Neural crest cell (in vitro differentiated cells): Measurements from ENCODE around the gene SBK2. TPM values are rescaled to one million over a fixed set of nuclear protein-coding genes. Genes with fewer than 3 reads are reported as not detected.

Source experiments
- DNase-seq: peaks from one replicate; pipeline ENCODE4 v3.0.0; 2021; ENCODE audit warnings: low read depth, mixed read lengths, low spot score
- H3K27ac Mint-ChIP-seq: one replicate; pipeline ENCODE4 v1.8.0; 2021; ENCODE audit warnings: mild to moderate bottlenecking, mixed read lengths; ENCODE audit not compliant: unreplicated experiment
- H3K27me3 Mint-ChIP-seq: 2 replicates; pipeline ENCODE4 v1.8.0; 2021; ENCODE audit warnings: low read depth, mild to moderate bottlenecking, mixed read lengths
- H3K36me3 Mint-ChIP-seq: 2 replicates; pipeline ENCODE4 v1.8.0; 2021; ENCODE audit warnings: low read depth, mild to moderate bottlenecking, mixed read lengths
- H3K4me1 Mint-ChIP-seq: 2 replicates; pipeline ENCODE4 v1.8.0; 2021; ENCODE audit warnings: mixed read lengths
- H3K4me3 Mint-ChIP-seq: one replicate; pipeline ENCODE4 v1.8.0; 2021; ENCODE audit warnings: mild to moderate bottlenecking, mixed read lengths
- H3K9me3 Mint-ChIP-seq: 2 replicates; pipeline ENCODE4 v1.8.0; 2021; ENCODE audit warnings: mixed read lengths
- total RNA-seq: library from RNA; stranded (reverse); gene quantifications from 2 replicates; pipeline ENCODE4 v1.2.1, GENCODE V29; 2021
- TF ChIP-seq, protein P1 (sequence below): fragments of 200-600 bp; sonication (generic); conservative IDR thresholded peaks from 2 replicates; pipeline ENCODE4 v1.5.0; 2021; ENCODE audit warnings: antibody characterized with exemption, mild to moderate bottlenecking

The SBK2 gene
- total RNA-seq, 1 donor from 2014 or later = not detected

DNA sequence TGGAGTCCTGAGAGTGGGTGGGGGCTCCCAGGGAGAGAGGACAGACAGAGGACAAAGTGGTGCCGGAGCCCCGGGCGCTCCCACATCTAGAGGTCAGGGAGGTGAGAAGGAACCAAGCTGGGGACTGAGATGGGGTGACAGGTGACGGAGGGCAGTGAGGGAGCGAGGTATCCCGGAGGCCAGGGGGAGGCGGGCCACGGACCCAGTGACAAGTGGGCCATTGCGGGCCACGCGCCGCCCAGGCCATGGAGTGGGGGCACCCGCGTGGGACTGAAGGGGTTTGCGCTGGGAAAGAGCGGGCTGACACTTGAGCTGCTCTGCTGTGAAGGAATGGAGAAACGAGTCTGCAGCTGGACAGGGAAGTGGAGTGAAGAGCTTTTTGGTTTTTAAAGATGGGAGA, 57.9 kb downstream of the SBK2 start:
- H3K36me3 Mint-ChIP-seq = no peaks in the 10 kb centered on the region
- TF ChIP-seq, protein P1, sequence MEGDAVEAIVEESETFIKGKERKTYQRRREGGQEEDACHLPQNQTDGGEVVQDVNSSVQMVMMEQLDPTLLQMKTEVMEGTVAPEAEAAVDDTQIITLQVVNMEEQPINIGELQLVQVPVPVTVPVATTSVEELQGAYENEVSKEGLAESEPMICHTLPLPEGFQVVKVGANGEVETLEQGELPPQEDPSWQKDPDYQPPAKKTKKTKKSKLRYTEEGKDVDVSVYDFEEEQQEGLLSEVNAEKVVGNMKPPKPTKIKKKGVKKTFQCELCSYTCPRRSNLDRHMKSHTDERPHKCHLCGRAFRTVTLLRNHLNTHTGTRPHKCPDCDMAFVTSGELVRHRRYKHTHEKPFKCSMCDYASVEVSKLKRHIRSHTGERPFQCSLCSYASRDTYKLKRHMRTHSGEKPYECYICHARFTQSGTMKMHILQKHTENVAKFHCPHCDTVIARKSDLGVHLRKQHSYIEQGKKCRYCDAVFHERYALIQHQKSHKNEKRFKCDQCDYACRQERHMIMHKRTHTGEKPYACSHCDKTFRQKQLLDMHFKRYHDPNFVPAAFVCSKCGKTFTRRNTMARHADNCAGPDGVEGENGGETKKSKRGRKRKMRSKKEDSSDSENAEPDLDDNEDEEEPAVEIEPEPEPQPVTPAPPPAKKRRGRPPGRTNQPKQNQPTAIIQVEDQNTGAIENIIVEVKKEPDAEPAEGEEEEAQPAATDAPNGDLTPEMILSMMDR = no peak
- peaks cover 37% of the 10 kb centered on the region for H3K4me1 Mint-ChIP-seq
- DNase-seq = no peak
- peak overlapping the region; percentile 78 for H3K27ac Mint-ChIP-seq
- H3K4me3 Mint-ChIP-seq = peak overlapping the region; percentile 99
- H3K9me3 Mint-ChIP-seq = no peaks in the 10 kb centered on the region
- H3K27me3 Mint-ChIP-seq = peaks cover 4% of the 10 kb centered on the region

Other genes starting within 250 kb of the SBK2 start
- gene TMEM150B, start 211.8 kb downstream of the SBK2 start, total RNA-seq = not detected in 2 replicates
- gene KMT5C, start 197.3 kb downstream of the SBK2 start, total RNA-seq = 32.9 and 35.2 TPM in 2 replicates
- 0.16 TPM in 1 of 2 replicates, not detected in the other for gene COX6B2, start 182.4 kb downstream of the SBK2 start, total RNA-seq
- not detected in 2 replicates for gene GARIN5B, start 173.9 kb downstream of the SBK2 start, total RNA-seq
- 0.56 and 0.59 TPM in 2 replicates for gene IL11, start 166.7 kb downstream of the SBK2 start, total RNA-seq
- not detected in 2 replicates for gene TMEM190, start 160.3 kb downstream of the SBK2 start, total RNA-seq
- 0.40 and 0.71 TPM in 2 replicates for gene TMEM238, start 152.8 kb downstream of the SBK2 start, total RNA-seq
- gene RPL28, start 151.2 kb downstream of the SBK2 start, total RNA-seq = 1,888 and 1,936 TPM in 2 replicates
- gene UBE2S, start 129.3 kb downstream of the SBK2 start, total RNA-seq = 243 and 269 TPM in 2 replicates
- 0.54 and 0.59 TPM in 2 replicates for gene SHISA7, start 93.8 kb downstream of the SBK2 start, total RNA-seq
- 34.3 and 36.7 TPM in 2 replicates for gene ISOC2, start 75.5 kb downstream of the SBK2 start, total RNA-seq
- not detected in 2 replicates for gene C19orf85, start 72.4 kb downstream of the SBK2 start, total RNA-seq
- gene ZNF628, start 60.5 kb downstream of the SBK2 start, total RNA-seq = 14.8 and 15.0 TPM in 2 replicates
- gene NAT14, start 51.9 kb downstream of the SBK2 start, total RNA-seq = 81.1 and 87.9 TPM in 2 replicates
- 1.3 and 1.5 TPM in 2 replicates for gene SSC5D, start 48.7 kb downstream of the SBK2 start, total RNA-seq
- 0.39 and 0.68 TPM in 2 replicates for gene SBK3, start 8.4 kb upstream of the SBK2 start, total RNA-seq
- gene ZNF579, start 43.7 kb upstream of the SBK2 start, total RNA-seq = 28.2 and 29.1 TPM in 2 replicates
- 31.6 and 31.8 TPM in 2 replicates for gene FIZ1, start 62.4 kb upstream of the SBK2 start, total RNA-seq
- 6.1 and 6.7 TPM in 2 replicates for gene ZNF524, start 63.2 kb upstream of the SBK2 start, total RNA-seq
- 20.3 TPM in 2 replicates for gene ZNF865, start 68.5 kb upstream of the SBK2 start, total RNA-seq
- 11.0 and 12.4 TPM in 2 replicates for gene ZNF784, start 87.4 kb upstream of the SBK2 start, total RNA-seq
- 39.1 and 41.8 TPM in 2 replicates for gene ZNF580, start 103.9 kb upstream of the SBK2 start, total RNA-seq
- gene ZNF581, start 106.5 kb upstream of the SBK2 start, total RNA-seq = 40.8 and 41.9 TPM in 2 replicates
- gene CCDC106, start 111.1 kb upstream of the SBK2 start, total RNA-seq = 18.7 and 18.9 TPM in 2 replicates
- 342 and 365 TPM in 2 replicates for gene U2AF2, start 117.9 kb upstream of the SBK2 start, total RNA-seq
- gene EPN1, start 138.1 kb upstream of the SBK2 start, total RNA-seq = 129 and 130 TPM in 2 replicates
- gene NLRP9, start 201.3 kb upstream of the SBK2 start, total RNA-seq = not detected in 2 replicates
- gene RFPL4A, start 222.0 kb upstream of the SBK2 start, total RNA-seq = not detected in 2 replicates
- gene RFPL4AL1, start 232.0 kb upstream of the SBK2 start, total RNA-seq = not detected in 2 replicates